ENCODE data around the gene PLIN5. TPM values are rescaled to one million over a fixed set of nuclear protein-coding genes. Genes with fewer than 3 reads are reported as not detected.

Gene PLIN5
- total and polyA plus RNA-seq, 2 of the 8 experiments (the other 6 are each of a cell fraction or from before 2014, with no cell fraction given), result 2.0 to 2.5 TPM

DNA sequence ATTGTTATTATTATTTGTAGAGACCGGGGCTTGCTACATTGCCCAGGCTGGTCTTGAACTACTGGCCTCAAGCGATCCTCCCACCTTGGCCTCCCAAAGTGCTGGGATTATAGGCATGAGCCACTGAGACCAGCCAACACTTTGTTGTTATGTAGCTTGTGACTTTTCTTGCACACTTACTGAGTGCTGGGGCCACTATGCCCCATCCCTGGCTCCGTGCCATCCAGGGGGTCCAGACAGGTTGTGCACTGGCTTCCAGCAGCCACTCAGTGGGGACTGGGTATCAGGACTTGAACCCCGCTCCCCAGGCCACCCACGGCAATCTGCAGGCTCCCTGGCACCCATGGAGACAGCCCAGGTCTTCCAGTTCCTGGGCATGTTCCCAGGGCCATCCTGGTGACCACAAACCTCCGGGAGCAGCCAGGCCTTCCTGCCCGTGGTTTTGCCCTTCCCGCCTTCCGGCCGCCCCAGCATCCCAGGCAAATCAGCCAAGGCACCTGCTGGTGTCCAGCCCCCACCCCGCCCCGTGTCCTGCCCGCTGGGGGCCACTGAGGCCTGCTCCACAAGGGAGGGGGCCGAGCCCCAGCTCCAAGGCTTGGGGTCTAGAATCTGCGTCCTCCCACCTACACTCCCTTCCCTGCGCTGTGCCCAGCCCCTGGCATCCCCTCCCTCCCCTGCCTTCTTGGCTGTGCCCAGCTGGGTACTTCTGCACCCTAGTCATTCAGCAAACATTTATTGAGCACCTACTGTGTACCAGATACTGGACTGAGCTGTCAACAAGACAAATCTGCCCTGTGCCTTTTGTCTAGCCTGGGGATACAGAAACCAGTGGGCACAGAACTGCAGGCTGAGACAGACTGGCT lies 48.2 kb upstream of the PLIN5 start (continued):
- no peak for TF ChIP-seq SIN3A (conservative IDR thresholded peaks at IDR 0.05 in 1 of 2, IDR thresholded peaks at IDR 0.05 in 1 of 2; ENCODE audit: low read depth in 1 of 2, low read length in 2 of 2)
